Mucosa of descending colon (tissue), 3 donors: Measurements from ENCODE around the gene PPFIA1. TPM values are rescaled to one million over a fixed set of nuclear protein-coding genes. Genes with fewer than 3 reads are reported as not detected.
A peak's percentile ranks its signal among the peaks of the same experiment; 100 is the strongest.

Experiments
- ATAC-seq: fragments of 200-7000 bp; cut with Tn5 transposase; one replicate; pipeline ENCODE4 v1.9.1; 2020; ENCODE audit warnings: mild to moderate bottlenecking, moderate library complexity
- DNase-seq, 3 donors: peaks; one replicate each; pipeline ENCODE4 v3.0.0-alpha.2; 2020
- H3K36me3 ChIP-seq: fragments of 200-600 bp; one replicate; pipeline ENCODE4 v1.8.0; 2021; ENCODE audit warnings: low read depth, mild to moderate bottlenecking
- H3K4me1 ChIP-seq: fragments of 200-600 bp; one replicate; pipeline ENCODE4 v1.8.0; 2021; ENCODE audit warnings: low read depth, mild to moderate bottlenecking
- H3K4me3 ChIP-seq: fragments of 200-600 bp; one replicate; pipeline ENCODE4 v1.8.0; 2021; ENCODE audit warnings: mild to moderate bottlenecking
- H3K9me3 ChIP-seq: fragments of 200-600 bp; one replicate; pipeline ENCODE4 v1.8.0; 2021; ENCODE audit warnings: mild to moderate bottlenecking
- intact Hi-C, 2 donors: fragments of 100-400 bp; cut with DNase I in 1 of 2; cut with micrococcal nuclease in 1 of 2; formaldehyde crosslinking; loops; one replicate each; pipeline versions ENCODE4 v1.11.0 to v1.11.1; 2022; cut with DNase I, micrococcal nuclease
- long read RNA-seq, 2 donors: library from polyadenylated mRNA; unstranded; transcript quantifications; one replicate each; pipeline ENCODE4 v2.0.0, GENCODE V29; 2019 to 2021
- total RNA-seq, 3 donors: library from RNA; stranded (reverse); fragmentation: NEBNext Ultra II Directional in 2 of 3; extraction: Animal tissue kit (Norgen Biotek cat#: 25700) in 2 of 3; gene quantifications; one replicate each; pipeline versions ENCODE4 v1.2.1 to v1.2.4, GENCODE V29; 2021 to 2023
- TF ChIP-seq, protein P1 (sequence below): fragments of 200-600 bp; IDR thresholded peaks from one replicate; pipeline ENCODE4 v1.8.0; 2022; ENCODE audit warnings: antibody characterized with exemption, mild to moderate bottlenecking
- donor health status: DM: no; HTN: no; CAD: no; lungs with moderate emphysema.
- donor health status: DM: no; HTN: no; CAD: no.
- donor health status: DM: no; HTN: yes; CAD: no.

The PPFIA1 gene
- 10 to 100 TPM; 58.5 to 65.7 (median 65.0) TPM for total RNA-seq
- long read RNA-seq, donor 1, full-length matches to known transcripts, result 5 of 43 reads
- long read RNA-seq, donor 1, partial matches to known transcripts, result 18 of 43 reads
- long read RNA-seq, donor 1, other reads (novel, unspliced or antisense), result 20 of 43 reads
- long read RNA-seq, donor 2, partial matches to known transcripts, result 3 of 4 reads
- long read RNA-seq, donor 2, other reads (novel, unspliced or antisense), result 1 of 4 reads

DNA sequence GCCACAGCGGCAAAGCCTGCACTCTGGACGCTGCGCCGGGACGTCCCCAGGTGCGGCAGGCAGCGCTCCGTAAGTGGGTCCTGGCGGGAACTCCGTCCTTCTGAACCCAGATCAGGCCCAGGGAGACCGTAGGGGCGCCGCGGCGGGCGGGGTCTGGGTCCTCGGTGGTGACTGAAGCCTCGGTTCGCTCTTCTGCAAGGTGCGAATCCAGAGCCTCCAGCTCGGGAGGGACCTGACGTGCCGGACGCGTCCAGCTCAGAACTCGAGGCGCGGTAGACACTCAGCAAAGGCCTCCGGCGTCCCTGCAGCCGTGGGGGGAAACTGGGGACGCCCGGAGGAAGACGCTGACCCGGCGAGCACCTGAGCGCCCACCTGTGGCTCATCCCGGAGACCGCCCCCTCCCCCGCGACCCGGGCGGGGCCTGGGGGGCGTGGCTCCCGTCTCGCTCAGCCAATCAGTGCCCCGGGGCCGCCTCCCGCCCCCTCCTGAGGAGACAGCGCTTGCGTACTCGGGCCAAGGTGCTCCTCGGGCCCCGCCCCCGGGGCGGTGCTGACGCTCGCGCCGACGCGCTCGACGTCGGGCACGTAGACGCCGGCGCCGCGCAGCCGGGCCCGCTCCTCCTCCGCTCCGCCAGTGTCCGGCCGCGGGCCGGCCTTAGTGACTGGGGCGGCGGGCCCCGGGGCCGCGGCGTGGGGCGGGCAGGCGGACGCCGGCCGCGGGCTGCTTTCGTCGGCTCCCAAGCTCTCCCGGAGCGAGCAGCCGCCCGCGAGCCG is at the start of gene PPFIA1:
PPFIA1 (plus strand) TSS at position 587 of the 773 bp plus-strand sequence. CDS start 1,483 bp downstream, outside the sequence.
- H3K9me3 ChIP-seq, result no peaks in the 10 kb centered on the region
- H3K36me3 ChIP-seq, result no peaks in the 10 kb centered on the region
- TF ChIP-seq, protein P1, sequence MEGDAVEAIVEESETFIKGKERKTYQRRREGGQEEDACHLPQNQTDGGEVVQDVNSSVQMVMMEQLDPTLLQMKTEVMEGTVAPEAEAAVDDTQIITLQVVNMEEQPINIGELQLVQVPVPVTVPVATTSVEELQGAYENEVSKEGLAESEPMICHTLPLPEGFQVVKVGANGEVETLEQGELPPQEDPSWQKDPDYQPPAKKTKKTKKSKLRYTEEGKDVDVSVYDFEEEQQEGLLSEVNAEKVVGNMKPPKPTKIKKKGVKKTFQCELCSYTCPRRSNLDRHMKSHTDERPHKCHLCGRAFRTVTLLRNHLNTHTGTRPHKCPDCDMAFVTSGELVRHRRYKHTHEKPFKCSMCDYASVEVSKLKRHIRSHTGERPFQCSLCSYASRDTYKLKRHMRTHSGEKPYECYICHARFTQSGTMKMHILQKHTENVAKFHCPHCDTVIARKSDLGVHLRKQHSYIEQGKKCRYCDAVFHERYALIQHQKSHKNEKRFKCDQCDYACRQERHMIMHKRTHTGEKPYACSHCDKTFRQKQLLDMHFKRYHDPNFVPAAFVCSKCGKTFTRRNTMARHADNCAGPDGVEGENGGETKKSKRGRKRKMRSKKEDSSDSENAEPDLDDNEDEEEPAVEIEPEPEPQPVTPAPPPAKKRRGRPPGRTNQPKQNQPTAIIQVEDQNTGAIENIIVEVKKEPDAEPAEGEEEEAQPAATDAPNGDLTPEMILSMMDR, result no peak
- DNase-seq (peak; percentile 97 to 98 (median 98)), ATAC-seq (peak; percentile 98)
- H3K4me1 ChIP-seq, result peaks cover 17% of the 10 kb centered on the region
- peak within 1 kb of the TSS; percentile 97 for H3K4me3 ChIP-seq
- intact Hi-C loops, result no loop called here

DNA sequence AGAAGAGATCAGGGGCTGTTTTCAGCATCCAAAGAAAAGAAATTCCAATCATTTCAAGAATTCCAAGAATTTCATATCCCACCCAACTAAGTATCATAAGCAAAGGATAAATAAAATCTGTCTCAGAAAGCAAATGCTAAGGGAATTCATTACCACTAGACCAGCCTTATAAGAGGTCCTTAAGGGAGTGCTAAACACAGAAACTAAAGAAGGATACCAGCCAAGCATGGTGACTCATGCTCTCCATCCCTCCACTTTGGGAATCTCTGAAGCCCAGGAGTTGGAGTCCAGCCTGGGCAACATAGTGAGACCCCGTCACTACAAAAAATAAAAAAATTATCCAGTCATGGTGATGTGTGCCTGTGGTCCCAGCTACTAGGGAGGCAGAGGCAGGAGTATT is 49.6 kb upstream of the PPFIA1 start:
- no peak for ATAC-seq
- no peaks in the 10 kb centered on the region for H3K9me3 ChIP-seq
- H3K4me3 ChIP-seq, result no peak overlapping the region
- no peaks in the 10 kb centered on the region for H3K36me3 ChIP-seq
- intact Hi-C loops, result no loop called here
- TF ChIP-seq, protein P1, result no peak
- DNase-seq, result no peak
- peaks cover 4% of the 10 kb centered on the region for H3K4me1 ChIP-seq

DNA sequence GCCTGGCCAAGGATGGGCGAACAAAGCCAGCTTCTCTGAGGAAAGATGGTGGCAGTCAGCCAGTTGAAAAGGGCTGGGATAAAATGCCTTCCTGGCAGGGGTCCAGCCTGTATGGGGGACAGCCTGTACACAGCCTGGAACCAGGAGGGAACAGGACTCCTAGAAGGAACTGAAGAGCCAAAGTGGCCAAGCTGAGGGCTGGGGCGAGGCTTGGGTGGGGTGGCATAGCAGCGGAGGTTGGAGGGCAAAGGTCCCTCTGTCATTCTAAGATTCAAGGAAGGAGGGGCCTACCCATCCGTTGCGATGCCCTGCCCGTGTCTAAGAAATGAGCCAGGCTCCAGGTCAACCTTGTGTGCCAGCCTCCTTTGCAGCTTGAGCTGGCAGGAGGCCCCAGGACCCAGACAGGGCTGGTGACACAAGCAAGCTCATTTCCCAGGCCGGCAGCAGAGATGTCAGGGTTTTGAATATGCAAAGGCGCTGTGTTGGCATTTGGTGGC is 44.8 kb upstream of the PPFIA1 start:
- intact Hi-C loops, result no loop called here
- H3K4me1 ChIP-seq, result peaks cover 24% of the 10 kb centered on the region
- H3K9me3 ChIP-seq, result no peaks in the 10 kb centered on the region
- ATAC-seq (peak; percentile 96), DNase-seq (peak; percentile 90 to 93 (median 91))
- no peaks in the 10 kb centered on the region for H3K36me3 ChIP-seq
- H3K4me3 ChIP-seq, result no peak overlapping the region
- TF ChIP-seq, protein P1, result no peak

DNA sequence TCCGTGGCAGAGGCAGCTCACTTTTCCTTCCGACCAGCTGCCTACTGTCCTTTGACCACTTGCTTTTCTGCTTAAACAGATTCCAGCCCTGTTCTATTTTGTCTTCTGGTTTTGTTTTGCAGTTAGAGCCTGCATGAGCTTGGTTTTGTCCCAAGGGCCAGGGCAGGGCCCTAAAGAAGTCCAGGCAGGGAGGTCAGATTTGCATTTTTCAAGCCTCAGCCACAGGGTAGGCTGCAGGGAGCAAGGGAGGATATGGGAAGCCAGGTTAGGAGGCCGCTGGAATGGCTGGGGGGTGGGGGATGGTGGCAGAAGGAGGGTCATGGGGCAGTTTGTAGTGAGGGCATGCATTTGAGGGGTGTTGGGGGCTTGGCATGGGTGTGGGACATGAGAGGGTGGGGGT is 44.3 kb upstream of the PPFIA1 start:
- peak in 2 of 3 donors; percentile 26 to 53 for DNase-seq
- Histone ChIP-seq H3K9me3 (no peaks in the 10 kb centered on the region), H3K4me3 (no peak overlapping the region), H3K36me3 (no peaks in the 10 kb centered on the region), H3K4me1 (peaks cover 24% of the 10 kb centered on the region)
- intact Hi-C loops, result no loop called here
- ATAC-seq, result peak; percentile 35
- TF ChIP-seq, protein P1, result no peak

DNA sequence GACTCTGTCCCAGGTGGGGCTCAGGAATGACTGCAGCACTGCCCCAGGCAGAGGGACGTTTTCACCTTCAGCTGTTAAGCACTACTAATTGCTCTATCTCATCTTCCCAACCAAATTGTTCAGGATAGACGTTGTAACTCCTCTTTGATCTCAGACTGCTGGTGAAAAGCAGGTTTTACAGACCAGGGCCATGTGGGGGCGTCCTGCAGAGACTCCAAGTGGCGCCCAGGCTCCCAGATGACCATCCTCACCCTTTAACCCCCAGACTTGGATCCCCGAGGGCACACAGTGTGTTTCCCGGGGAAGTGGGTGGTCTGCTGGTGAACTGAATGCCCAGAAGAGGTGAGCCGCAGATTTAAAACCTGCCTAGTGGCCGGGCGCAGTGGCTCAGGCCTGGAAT is 43.5 kb upstream of the PPFIA1 start:
- H3K9me3 ChIP-seq, result no peaks in the 10 kb centered on the region
- ATAC-seq, result peak; percentile 7
- intact Hi-C loops, result no loop called here
- H3K4me1 ChIP-seq, result peaks cover 24% of the 10 kb centered on the region
- TF ChIP-seq, protein P1, result no peak
- no peaks in the 10 kb centered on the region for H3K36me3 ChIP-seq
- no peak for DNase-seq
- no peak overlapping the region for H3K4me3 ChIP-seq
